22Rv1 (cell line): ENCODE measurements around the gene TGM4.

Experiments used
- ZFX ChIP-seq: fragments of 450-650 bp; IDR thresholded peaks from 2 replicates; pipeline ENCODE4 v1.6.1; 2017; ENCODE audit warnings: antibody characterized with exemption, borderline replicate concordance
- TF ChIP-seq, protein P1 (sequence below): fragments of 450-650 bp; IDR thresholded peaks from 2 replicates; pipeline ENCODE4 v1.5.1; 2017; ENCODE audit warnings: mild to moderate bottlenecking

DNA sequence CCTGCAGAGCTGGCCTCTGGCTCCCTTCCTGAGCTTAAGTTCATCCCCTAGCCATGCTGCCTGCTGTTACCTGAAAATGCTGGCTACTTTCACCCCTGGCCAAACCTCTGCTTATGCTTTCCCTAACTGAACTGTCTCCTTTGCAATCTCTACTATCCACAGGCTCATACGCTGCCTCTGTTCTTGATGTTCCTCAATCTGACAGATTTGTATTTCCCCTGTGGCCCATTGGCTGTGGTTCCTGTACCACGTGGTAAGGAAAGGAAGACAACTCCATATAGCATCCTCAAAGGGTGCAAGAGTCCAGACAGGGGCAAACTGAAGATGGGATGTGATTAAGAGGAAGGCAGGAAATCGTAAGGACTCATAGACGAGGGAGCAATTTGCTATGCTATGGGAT is 33.2 kb downstream of the TGM4 start:
- TF ChIP-seq, protein P1, sequence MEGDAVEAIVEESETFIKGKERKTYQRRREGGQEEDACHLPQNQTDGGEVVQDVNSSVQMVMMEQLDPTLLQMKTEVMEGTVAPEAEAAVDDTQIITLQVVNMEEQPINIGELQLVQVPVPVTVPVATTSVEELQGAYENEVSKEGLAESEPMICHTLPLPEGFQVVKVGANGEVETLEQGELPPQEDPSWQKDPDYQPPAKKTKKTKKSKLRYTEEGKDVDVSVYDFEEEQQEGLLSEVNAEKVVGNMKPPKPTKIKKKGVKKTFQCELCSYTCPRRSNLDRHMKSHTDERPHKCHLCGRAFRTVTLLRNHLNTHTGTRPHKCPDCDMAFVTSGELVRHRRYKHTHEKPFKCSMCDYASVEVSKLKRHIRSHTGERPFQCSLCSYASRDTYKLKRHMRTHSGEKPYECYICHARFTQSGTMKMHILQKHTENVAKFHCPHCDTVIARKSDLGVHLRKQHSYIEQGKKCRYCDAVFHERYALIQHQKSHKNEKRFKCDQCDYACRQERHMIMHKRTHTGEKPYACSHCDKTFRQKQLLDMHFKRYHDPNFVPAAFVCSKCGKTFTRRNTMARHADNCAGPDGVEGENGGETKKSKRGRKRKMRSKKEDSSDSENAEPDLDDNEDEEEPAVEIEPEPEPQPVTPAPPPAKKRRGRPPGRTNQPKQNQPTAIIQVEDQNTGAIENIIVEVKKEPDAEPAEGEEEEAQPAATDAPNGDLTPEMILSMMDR: no peak
- TF ChIP-seq ZFX: no peak
